ENCODE measurements around the gene SRPK2.
A peak's percentile ranks its signal among the peaks of the same experiment; 100 is the strongest.
"Not testable (repeated sequence)": the region's sequence is repeated elsewhere in the genome, so short reads cannot be mapped to it uniquely, and the experiment has no call there.

Gene SRPK2

DNA sequence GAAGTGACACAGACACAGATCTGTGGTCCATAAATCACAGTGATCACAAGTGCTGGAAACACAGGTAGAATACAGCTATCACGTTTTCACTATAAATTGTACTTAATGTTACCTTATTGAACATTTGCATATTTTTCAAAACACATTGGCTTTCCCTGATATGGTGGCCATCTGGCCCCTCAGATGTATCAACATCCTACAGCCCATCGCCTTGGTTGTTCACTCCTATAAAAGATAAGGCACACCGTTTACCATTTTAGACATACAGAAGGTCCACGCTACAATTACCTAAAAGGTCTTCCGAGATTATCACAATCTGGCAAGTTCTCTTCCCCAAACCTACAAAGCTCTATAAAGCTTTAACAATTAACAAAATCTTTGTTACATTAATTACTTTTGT is 91.4 kb downstream of the SRPK2 start:
- no peak for DNase-seq

DNA sequence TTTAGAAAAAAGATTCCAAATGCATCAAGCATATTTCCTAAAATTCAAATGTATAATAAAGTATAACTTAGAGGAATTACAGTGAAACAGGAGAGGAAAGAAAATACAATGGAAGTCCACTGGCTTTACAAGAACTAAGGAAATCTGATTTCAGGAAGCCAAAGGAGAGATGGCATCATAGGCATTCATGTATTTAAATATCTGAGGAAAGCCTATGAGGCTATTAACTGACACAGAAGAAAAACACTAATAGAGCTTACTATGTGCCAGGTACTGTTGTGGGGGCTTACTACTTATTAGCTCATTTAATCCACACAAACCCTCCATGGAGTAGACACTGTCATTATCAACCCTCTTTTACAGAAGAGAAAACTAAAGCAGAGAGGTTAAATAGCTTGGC is 92.2 kb downstream of the SRPK2 start:
- DNase-seq: no peak

DNA sequence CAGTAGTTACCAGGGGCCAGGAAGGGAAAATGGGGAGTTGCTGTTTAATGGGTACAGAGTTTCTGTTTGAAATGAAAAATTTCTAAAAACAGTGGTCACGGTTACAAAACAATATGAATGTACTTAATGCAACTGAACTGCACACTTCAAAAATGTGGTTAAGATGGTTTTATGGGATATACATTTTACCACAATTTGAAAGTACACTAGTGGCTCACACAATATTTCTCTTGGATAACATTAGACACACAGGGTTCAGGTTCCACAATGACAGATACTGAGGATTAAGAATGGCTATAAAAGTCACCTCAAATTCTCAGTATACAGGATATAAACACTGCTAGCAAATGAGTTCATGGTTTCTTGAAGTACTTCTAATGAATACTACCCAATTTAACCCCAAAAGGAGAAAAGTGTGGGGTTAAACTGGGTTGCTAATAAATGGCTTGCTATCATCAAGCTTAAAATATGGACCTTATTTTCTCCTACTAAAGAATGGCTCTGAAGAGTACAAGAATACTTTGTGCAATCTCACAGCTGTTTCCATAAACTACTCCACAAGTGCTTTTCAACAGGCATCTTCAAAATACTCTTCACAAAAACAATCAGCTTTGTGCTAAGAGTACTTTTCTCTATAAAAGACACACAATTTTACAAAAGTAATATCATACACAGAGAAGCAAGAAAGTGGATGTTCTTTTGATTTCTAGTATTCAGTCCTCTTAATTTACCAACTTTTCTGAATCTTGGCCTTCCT is 92.9 kb downstream of the SRPK2 start:
- DNase-seq: no peak

DNA sequence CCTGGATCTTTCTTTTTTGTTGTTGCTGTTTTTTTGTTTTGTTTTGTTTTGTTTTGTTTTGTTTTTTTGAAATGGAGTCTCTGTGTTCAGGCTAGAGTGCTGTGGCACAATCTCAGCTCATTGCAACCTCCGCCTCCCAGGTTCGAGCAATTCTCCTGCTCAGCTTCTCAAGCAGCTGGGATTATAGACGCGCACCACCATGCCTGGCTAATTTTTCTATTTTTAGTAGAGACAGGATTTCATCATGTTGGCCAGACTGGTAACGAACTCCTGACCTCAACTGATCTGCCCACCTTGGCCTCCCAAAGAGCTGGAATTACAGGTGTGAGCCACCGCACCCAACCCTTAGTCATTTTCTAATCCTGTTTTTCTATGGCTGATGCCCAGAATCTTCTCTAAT is 94.2 kb downstream of the SRPK2 start:
- DNase-seq: not testable (repeated sequence)

DNA sequence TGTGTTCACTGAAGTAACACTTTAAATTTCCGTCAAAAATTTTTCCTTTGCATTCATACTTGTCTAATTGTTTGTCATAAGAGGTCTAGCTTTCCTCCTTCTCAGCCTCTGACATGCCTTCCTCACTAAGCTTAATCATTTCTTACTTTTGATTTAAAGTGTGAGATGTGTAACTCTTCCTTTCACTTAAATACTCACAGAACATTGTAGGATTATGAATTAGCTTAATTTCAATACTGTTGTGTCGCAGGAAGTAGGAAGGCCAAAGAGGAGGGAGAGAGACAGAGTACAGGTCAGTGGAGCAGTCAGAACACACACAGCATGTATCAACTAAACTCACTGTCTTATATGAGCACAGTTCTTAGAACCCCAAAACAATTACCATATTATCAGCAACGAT is 99.0 kb downstream of the SRPK2 start:
- no peak for DNase-seq

DNA sequence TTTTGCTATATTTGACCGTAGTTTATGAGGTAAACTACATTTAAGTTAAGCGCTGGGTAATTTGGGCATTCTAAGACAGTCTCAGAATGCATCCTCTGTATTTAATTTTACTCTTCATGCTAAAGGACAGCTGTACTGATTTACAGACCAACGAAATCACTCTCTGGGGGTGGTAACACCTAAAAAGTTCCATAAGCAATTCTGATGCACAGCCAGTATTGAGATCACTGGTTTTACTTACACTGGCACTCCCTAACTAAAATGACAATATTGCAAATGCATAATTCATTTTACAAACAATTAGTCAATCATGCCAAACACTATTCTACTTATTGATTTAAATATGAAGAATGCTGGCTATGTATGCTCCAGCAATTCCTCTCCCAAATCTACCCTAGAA is 102.3 kb downstream of the SRPK2 start:
- no peak for DNase-seq

DNA sequence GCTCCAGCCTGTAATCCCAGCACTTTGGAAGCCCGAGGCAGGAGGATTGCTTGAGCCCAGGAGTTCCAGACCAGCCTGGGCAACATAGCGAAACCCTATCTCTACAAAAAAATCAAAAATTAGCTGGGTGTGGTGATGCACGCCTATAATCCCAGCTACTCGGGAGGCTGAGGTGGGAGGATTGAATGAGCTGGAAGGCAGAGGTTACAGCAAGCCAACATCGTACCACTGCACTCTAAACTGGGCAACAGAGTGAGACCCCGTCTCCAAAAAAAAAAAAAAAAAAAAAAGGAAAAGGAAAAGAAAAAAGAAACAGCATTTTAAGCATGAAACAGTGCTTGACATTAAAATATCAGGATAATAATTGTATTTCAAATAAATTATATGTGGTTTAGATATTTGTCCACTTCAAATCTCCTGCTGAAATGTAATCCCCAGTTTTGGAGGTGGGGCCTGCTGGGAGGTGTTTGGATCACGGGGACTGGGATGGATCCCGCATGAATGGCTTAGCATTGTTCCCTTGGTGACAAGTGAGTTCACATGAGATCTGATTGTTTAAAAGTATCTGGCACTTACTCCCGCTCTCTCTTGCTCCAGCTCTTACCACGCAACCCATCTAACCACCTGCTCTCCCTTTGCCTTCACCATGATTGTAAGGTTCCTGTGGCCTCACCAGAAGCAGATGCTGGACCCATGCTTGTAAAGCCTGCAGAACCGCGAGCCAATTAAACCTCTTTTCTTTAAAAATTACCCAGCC is 103.4 kb downstream of the SRPK2 start:
- no peak for DNase-seq

DNA sequence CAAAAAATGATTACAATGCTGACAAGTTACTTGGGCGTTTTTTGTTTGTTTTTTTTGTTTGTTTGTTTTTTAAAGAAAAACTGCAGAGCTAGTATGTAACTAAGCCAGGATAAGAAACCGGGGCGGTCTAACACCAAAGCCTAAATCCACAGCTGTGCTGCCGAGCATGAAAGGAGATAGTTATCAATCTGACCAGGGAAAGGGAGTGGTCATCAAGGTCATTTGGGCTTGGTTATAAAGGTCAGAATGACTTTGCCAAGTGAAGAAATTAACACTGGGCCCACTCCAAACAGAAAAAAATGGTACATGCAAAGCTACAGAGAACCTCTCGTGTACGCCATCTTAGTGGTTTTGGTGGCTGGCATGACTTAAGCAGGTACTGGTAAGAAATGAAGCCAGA is 104.7 kb downstream of the SRPK2 start:
- no peak for DNase-seq

DNA sequence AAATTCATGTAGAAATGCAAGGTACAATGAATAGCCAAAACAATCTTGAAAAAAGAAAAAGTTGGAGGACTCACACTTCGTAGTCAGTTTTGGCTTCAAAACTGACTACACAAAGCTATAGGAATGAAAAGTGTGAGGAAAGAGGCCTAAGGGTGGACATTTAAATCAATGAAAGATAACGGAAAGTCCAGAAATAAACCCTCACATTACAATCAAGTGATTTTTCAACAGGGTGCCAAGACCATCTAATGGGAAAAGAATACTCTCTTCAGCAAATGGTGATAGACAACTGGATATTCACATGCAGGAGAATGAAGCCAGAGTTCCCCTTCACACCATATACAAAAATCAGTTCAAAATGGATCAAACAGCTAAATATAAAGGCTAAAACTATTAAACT is 106.8 kb downstream of the SRPK2 start:
- no peak for DNase-seq

DNA sequence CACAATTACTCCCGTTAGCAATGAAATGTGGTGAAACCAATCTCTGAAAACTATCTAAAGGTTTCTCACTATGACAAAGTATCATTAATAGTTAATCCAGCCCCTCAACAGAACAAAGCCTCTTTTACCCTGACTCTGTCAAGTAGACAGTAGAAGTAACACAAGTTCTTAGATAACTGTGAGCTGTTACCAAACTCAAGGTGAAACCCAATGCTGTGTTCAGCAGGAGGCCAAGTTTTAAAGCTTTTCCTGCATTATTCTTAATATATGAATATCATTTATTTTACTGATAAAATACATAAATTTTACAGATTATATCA is 109.1 kb downstream of the SRPK2 start:
- no peak for DNase-seq

DNA sequence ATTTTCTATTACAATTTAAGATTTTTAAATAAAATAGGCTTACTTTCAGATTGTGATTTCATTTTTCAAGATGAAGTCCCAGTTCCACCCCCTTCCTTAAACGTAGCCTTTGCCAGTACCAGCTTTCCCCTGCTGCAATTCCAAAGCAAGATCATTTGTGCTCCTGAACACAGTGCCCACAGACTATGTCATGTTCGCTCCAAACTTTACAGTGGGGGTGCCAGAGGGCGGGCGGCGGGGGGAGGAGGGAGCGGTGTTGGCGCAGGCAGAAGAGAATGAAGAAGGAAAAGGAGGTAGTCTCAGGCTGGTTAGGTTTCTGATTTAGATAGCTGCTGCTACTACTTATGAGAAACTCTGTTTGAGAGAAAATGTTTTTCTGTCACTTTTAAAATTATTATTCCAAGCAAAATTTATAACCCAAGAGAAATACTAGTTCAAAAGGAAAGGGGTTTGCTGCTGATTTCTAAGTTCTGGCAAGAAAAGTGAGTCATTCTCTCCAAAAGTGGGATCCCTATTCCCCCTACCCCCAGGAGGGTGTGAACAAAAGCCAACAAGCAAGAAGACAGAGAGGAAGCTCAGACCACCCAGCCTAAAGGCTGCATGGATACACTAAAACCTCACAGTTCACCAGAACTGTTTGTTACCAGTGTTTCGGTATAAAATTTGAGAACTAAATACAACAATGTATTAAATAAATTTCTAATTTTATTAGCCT is 109.6 kb downstream of the SRPK2 start:
- DNase-seq: no peak

DNA sequence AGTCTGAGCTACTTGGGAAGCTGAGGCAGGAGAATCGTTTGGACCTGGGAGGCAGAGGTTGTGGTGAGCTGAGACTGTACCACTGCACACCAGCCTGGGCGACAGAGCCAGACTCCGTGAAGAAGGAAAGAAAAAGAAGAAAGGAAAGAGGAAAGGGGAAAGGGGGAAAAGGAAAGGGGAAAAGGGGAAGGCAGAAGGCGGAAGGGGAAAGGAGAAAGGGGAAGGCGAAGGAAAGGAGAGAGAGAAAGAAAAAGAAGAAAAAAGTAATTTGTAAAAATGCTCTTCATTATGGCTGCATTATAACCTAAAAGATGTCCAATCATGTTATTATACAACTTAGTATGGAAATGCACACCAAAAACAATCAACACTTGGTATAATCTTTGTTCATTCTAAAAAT is 110.2 kb downstream of the SRPK2 start:
- DNase-seq: no peak

DNA sequence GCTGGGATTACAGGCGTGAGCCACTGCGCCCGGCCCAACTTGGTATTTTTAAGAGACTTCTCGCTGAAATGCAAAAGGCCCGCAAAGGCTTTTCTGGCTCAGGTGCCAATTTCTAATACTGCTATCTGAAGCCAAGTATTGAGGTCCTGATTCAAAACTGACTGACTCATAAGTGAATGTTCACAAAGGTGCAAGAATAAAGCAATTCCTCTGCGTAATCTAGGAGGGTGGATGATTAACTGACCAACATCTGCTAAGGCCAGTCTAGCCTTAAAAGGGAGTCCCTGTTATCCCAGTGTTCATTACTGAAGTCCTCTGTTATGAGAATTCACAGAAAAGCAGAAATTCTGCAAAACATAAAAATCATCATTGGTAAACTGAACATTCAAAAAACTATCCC is 111.4 kb downstream of the SRPK2 start:
- DNase-seq: no peak

DNA sequence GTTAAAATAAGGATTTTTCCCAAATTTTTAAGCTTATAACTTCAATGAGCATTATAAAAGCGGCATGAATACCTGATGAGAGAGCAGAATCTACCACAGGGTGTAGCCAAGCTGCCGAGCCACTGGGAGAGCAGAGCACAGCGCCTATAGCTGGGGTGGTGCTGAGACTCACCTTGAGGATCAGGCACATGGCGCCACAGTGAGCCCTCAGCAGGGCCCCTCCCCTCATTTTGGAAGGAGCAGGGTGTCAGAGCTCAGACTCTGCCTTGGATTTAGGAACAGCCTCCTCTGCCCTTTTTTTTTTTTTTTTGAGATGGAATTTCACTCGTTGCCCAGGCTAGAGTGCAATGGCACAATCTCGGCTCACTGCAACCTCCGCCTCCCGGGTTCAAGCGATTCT is 118.6 kb downstream of the SRPK2 start:
- no peak for DNase-seq

DNA sequence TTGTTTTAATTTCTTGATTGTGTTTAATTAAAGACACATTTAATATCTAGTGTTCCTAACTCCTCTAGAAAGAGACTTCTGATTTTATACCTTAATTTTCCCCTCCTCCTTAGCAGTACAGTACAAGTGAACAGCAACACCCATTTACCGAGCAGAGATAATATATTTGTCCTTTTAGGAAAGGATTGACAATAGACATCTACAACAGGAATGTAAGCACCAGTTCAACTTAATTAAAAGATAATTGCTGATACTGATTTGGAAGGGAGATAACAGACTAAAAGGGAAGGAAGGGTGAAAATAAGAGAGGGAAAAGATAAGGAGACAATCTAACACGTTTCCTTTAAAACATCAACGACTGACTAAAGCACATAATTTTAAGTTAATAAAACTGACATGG is 119.3 kb downstream of the SRPK2 start:
- DNase-seq: no peak

DNA sequence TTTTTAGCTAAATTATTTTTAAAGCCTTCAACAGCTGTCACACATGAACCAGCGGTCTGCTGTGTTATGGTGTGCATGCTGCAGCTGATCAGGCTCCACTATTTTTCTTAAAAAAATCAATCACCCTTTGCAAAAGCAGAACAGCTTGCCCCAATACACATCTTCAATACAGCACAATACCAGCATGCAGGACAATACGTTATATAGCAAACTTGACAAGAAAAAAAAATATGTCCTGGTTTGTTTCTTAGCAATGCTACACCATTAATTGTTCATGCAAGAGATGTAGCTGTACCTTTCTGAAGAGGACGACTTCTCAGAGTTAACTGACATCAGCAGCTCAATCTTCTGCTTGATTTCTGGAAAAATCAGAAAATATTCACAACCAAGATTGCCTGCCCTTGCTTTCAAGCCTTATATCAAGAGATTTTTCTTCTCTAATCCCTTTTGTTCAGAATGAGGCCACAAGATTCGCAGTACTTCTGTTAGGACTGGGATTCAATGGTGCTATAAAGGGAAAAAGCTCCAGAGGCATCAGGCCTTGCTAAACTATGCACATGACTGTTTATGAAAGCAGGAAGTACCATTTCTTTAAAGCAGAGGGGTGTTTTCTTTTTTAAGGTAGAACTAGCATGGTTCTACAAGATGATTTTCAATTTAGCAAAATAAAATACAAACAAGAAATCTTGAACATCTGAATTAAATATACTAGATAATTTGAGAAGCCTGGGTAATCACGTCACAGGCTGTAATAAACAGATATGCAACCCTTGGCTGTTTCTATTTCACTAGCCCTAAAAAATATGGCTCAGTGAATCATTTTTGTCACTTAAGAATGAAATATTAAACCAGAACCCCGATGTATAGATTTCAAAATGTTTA is 120.0 kb downstream of the SRPK2 start:
- peak; percentile 56 for DNase-seq

DNA sequence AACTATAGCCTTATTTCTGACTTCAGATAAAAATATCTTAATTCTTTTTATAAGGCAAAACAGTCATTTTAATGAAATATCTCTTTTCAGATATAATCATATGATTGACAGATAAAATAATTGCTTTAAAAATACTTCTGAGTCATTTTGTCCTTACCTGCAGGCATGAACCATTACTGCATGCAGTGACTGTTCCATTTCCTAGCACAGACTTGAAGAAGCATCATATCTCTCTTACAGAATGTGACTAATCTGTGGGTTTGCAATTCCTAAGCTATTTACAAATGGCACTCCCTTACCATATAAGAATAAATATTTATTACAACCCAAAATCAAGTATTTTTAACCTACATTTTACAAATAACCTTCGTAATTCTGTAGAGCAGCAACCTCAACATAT is 120.7 kb downstream of the SRPK2 start:
- no peak for DNase-seq

DNA sequence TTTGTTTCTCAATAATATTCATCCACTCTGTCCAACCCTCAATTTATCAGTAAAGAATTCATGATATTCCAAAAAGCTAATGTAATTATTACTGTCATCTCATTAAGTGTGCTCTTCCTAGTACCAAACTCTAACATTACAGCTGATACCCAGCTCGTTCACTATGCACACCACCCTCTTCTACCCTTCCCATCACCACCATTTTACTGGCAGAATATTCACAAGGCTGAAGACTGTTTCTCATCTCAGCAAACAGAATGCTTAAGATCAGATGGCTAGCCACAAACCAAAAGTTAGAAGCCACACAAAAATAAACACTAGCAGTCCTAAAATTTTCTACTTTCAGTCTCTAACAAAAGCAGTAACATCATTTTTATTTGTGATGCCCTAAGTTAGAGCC is 121.5 kb downstream of the SRPK2 start:
- DNase-seq: no peak

DNA sequence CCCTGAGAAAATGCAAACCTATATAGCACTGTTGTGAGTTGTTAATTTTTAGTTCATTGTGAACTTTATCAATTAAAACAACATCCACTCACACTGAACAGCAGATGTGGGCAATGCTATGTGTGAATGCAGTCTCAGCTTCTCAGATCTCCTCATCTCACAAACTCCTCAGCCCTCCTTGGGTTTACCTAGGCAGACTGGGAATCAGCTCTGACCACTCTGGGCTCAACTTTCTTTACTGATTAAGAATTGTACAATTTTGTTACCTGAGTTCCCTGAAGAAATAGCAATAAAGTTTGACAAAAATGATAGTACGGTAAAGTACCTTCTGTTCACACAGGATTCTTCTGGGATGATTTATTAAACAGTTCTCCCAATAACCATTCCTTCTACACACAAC is 124.0 kb downstream of the SRPK2 start:
- no peak for DNase-seq

DNA sequence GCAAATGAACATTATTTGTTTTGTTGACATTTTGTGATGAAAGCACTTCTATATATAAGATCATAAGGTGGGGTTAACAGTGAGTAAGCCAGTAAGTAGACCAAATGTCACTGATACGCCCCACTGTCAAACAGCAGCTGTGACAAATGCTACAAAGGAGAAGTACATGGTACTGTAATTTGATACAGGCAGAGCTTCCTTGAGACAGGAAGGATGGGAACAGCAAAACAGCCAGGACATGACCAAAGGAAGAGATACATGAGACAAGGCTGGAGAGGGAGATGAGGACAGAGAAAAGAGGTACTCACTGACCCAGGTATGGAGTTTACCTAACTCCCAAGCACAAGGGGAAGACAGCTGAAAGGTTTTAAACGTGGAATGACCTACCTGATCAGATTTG is 127.0 kb downstream of the SRPK2 start:
- DNase-seq: no peak

DNA sequence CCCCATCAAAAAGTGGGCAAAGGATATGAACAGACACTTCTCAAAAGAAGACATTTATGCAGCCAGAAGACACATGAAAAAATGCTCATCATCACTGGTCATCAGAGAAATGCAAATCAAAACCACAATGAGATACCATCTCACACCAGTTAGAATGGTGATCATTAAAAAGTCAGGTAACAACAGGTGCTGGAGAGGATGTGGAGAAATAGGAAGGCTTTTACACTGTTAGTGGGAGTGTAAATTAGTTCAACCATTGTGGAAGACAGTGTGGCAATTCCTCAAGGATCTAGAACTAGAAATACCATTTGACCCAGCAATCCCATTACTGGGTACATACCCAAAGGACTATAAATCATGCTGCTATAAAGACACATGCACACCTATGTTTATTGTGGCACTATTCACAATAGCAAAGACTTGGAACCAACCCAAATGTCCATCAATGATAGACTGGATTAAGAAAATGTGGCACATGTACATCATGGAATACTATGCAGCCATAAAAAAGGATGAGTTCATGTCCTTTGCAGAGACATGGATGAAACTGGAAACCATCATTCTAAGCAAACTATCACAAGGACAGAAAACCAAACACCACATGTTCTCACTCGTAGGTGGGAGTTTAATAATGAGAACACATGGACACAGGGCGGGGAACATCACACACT is 128.4 kb downstream of the SRPK2 start:
- DNase-seq: not testable (repeated sequence)

DNA sequence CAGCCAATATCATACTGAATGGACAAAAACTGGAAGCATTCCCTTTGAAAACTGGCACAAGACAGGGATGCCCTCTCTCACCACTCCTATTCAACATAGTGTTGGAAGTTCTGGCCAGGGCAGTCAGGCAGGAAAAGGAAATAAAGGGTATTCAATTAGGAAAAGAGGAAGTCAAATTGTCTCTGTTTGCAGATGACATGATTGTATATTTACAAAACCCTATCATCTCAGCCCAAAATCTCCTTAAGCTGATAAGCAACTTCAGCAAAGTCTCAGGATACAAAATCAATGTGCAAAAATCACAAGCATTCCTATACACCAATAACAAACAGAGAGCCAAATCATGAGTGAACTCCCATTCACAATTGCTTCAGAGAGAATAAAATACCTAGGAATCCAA is 129.8 kb downstream of the SRPK2 start:
- not testable (repeated sequence) for DNase-seq

DNA sequence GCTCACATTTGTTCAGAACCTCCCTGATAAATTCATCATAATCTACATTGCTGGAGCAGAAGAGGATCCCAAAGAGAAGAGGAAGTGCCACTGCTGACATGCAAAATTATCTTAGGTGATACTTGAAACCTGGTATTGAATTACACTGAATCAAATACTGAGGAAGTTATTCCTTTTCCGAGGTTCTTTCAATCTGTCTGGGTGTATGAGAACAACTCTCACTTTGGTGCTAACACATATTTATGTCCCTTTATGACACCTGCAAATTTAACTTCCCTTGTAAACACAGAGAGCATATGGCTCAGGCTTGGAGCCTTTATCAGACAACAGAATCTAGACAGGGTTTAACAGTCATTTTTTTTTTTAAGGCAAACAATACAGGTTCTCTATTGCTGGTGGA is 131.4 kb downstream of the SRPK2 start:
- no peak for DNase-seq

Data from NCI-H1417 treated with DMSO at 0.1 percent for 48 hours (cell line).